CD4-positive, CD25-positive, alpha-beta regulatory T cell (primary cell): Measurements from ENCODE around the gene CDC42BPG. TPM values are rescaled to one million over a fixed set of nuclear protein-coding genes. Genes with fewer than 3 reads are reported as not detected.

Experiments
- ATAC-seq, 2 donors: fragments of 150-1000 bp; cut with Tn5 transposase; one replicate each; pipeline ENCODE4 v1.10.0; 2021; ENCODE audit warnings: low read depth in 2 of 2, moderate number of reproducible peaks in 2 of 2, moderate library complexity in 1 of 2
- DNase-seq, 3 donors: peaks; one replicate each; pipeline versions ENCODE4 v3.0.0 to v3.0.0-alpha.2; 2012 to 2022; ENCODE audit warnings: mixed read lengths in 1 of 3
- H3K27ac ChIP-seq: one replicate; pipeline ENCODE4 v1.7.0; 2013; ENCODE audit warnings: mild to moderate bottlenecking, low read length; ENCODE audit not compliant: insufficient read depth, poor library complexity, severe bottlenecking
- H3K27me3 ChIP-seq: one replicate; pipeline ENCODE4 v1.7.0; 2013; ENCODE audit warnings: low read length; ENCODE audit not compliant: control insufficient read depth, insufficient read depth
- H3K36me3 ChIP-seq: one replicate; pipeline ENCODE4 v1.7.0; 2013; ENCODE audit warnings: mild to moderate bottlenecking, low read length, moderate library complexity; ENCODE audit not compliant: control insufficient read depth, insufficient read depth
- H3K4me1 ChIP-seq: 2 replicates; pipeline ENCODE4 v1.7.0; 2013; ENCODE audit warnings: mild to moderate bottlenecking, low read length; ENCODE audit not compliant: insufficient read depth, control insufficient read depth, poor library complexity, severe bottlenecking
- H3K4me3 ChIP-seq: one replicate; pipeline ENCODE4 v1.7.0; 2013; ENCODE audit warnings: low read depth, mild to moderate bottlenecking, low read length, moderate library complexity
- H3K9me3 ChIP-seq, 2 experiments: 1 replicate in 1 of 2; 2 replicates in 1 of 2; pipeline ENCODE4 v1.7.0; 2013; ENCODE audit warnings: low read length in 2 of 2, mild to moderate bottlenecking in 1 of 2, moderate library complexity in 1 of 2; ENCODE audit not compliant: control insufficient read depth in 2 of 2
- H3K27ac Mint-ChIP-seq, 3 donors: one replicate each; pipeline ENCODE4 v1.8.0; 2020 to 2022; ENCODE audit warnings: mild to moderate bottlenecking in 3 of 3, mixed read lengths in 3 of 3, moderate library complexity in 2 of 3
- H3K27me3 Mint-ChIP-seq: one replicate; pipeline ENCODE4 v1.8.0; 2022; ENCODE audit warnings: mild to moderate bottlenecking, mixed read lengths
- H3K36me3 Mint-ChIP-seq: one replicate; pipeline ENCODE4 v1.8.0; 2020; ENCODE audit warnings: mixed read lengths
- H3K4me1 Mint-ChIP-seq, 4 donors: one replicate each; pipeline ENCODE4 v1.8.0; 2020 to 2022; ENCODE audit warnings: mixed read lengths in 4 of 4, mild to moderate bottlenecking in 1 of 4
- H3K4me3 Mint-ChIP-seq, 4 donors: one replicate each; pipeline ENCODE4 v1.8.0; 2020 to 2022; ENCODE audit warnings: mild to moderate bottlenecking in 4 of 4, mixed read lengths in 4 of 4, moderate library complexity in 3 of 4
- H3K9me3 Mint-ChIP-seq, 7 donors: one replicate each; pipeline ENCODE4 v1.8.0; 2020 to 2022; ENCODE audit warnings: mixed read lengths in 7 of 7, mild to moderate bottlenecking in 3 of 7, moderate library complexity in 2 of 7
- polyA plus RNA-seq, 4 donors: library from polyadenylated mRNA; unstranded; fragments of 300-500 nt; fragmentation: Illumina TruSeq; gene quantifications; one replicate each; pipeline ENCODE4 v1.2.3, GENCODE V29; 2021
- total RNA-seq: library from RNA; stranded (reverse); gene quantifications from one replicate; pipeline ENCODE4 v1.2.3, GENCODE V29; 2022

Gene CDC42BPG
- total and polyA plus RNA-seq, 5 donors from 2014 or later, result 0.11 to 11.6 (median 0.13) TPM; not detected in 2

DNA sequence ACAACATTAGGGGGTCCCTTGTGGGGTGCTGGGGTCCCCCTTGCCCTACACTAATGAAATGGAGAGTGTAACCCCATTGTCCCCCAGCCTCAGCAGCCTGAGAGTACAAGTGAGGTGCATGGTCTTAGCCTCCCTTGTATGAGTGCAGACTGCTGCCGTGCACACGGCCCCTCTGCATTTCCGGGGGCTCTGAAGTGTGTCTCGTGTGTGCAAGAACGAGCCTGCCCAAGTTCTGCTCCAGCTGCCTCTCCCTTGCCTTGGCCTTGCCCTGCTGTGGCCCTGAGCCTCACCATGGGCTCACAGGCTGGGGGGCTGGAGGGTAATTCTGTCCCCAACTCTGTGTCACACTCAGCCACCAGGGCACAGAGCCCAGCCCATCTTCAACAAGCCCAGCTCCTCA lies 39.1 kb upstream of the CDC42BPG start:
- peaks cover 12 to 58% (median 45%) of the 10 kb centered on the region in 4 donors for H3K4me1 Mint-ChIP-seq
- DNase-seq, result no peak

DNA sequence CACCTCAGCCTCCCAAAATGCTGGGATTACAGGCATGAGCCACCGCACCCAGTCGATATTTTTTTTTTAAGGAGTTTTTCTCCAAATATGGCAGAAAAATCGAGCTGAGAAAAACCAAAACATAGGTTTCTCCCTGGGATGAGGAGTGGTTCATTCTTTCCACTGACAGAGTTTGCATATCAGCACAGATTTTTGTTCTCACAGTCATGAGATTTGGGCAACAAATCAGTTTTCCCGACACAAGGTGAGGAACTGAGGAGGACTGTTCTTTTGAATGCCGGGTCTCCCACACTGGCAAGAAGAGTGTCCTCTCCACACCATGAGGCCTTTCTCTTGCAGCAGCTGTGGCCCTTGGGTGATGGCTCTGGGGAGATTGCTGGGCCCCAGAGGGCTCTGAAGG lies 37.8 kb upstream of the CDC42BPG start:
- H3K4me1 ChIP-seq, result peaks cover 38% of the 10 kb centered on the region
- H3K9me3 ChIP-seq, result no peaks in the 10 kb centered on the region
- no peaks in the 10 kb centered on the region for H3K27me3 ChIP-seq
- DNase-seq, result no peak
- H3K9me3 Mint-ChIP-seq, result peaks cover 0 to 3% (median 0%) of the 10 kb centered on the region in 7 donors
- peaks cover 4% of the 10 kb centered on the region for H3K36me3 Mint-ChIP-seq
- no peak overlapping the region for H3K4me3 Mint-ChIP-seq
- no peak overlapping the region for H3K27ac ChIP-seq
- H3K4me3 ChIP-seq, result no peak overlapping the region
- H3K27me3 Mint-ChIP-seq, result no peaks in the 10 kb centered on the region
- no peak for ATAC-seq
- H3K36me3 ChIP-seq, result no peaks in the 10 kb centered on the region
- peaks cover 8 to 49% (median 36%) of the 10 kb centered on the region in 4 donors for H3K4me1 Mint-ChIP-seq
- H3K27ac Mint-ChIP-seq, result no peak overlapping the region

More for the DNA sequence above, 39.1 kb upstream of the CDC42BPG start:
- ATAC-seq, result no peak
- H3K27ac ChIP-seq, result no peak overlapping the region
- H3K27me3 ChIP-seq, result no peaks in the 10 kb centered on the region
- Mint-ChIP-seq H3K27me3 (no peaks in the 10 kb centered on the region), H3K27ac (no peak overlapping the region), H3K36me3 (no peaks in the 10 kb centered on the region), H3K4me3 (no peak overlapping the region), H3K9me3 (no peaks in the 10 kb centered on the region)
- peaks cover 44% of the 10 kb centered on the region for H3K4me1 ChIP-seq
- H3K4me3 ChIP-seq, result no peak overlapping the region
- H3K36me3 ChIP-seq, result no peaks in the 10 kb centered on the region
- no peaks in the 10 kb centered on the region for H3K9me3 ChIP-seq

DNA sequence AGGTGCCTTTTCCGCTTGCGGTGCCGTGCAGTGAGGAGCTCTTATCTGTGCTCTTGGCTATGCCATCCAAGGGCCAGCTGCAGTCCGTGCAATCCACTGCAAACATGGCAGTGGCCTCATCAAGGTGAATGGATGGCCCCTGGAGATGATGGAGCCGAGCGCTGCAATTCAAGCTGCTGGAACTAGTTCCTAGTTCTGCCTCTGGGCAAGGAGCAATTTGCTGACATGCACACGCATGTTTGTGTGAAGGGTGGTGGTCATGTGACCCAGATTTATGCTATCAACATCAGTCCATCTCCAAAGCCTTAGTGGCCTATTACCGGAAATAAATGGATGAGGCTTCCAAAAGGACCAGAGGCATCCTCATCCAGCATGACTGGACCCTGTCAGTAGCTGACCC lies 37.0 kb upstream of the CDC42BPG start:
- Mint-ChIP-seq H3K27ac (peak overlapping the region; percentile 71 to 96 (median 92)), H3K9me3 (peaks cover 0 to 3% (median 0%) of the 10 kb centered on the region in 7 donors), H3K27me3 (no peaks in the 10 kb centered on the region), H3K36me3 (peaks cover 11% of the 10 kb centered on the region), H3K4me3 (peak overlapping the region in 2 of 4 donors; percentile 68 to 100), H3K4me1 (peaks cover 7 to 49% (median 37%) of the 10 kb centered on the region in 4 donors)
- no peaks in the 10 kb centered on the region for H3K9me3 ChIP-seq
- ATAC-seq (no peak), DNase-seq (no peak)
- H3K36me3 ChIP-seq, result peaks cover 4% of the 10 kb centered on the region
- no peak overlapping the region for H3K27ac ChIP-seq
- H3K27me3 ChIP-seq, result no peaks in the 10 kb centered on the region
- H3K4me3 ChIP-seq, result no peak overlapping the region
- peaks cover 45% of the 10 kb centered on the region for H3K4me1 ChIP-seq

GRCh38 chr11:64880240-64881001 lies 36.0 kb upstream of the CDC42BPG start:
- Histone ChIP-seq H3K9me3 (no peaks in the 10 kb centered on the region), H3K36me3 (peaks cover 6% of the 10 kb centered on the region), H3K27me3 (no peaks in the 10 kb centered on the region), H3K4me3 (peak overlapping the region; percentile 71), H3K4me1 (peaks cover 51% of the 10 kb centered on the region), H3K27ac (peak overlapping the region; percentile 87)
- DNase-seq (peak in 2 of 3 donors; percentile 55 to 78), ATAC-seq (no peak)
- H3K4me3 Mint-ChIP-seq, result peak overlapping the region; percentile 68 to 100 (median 98)
- no peaks in the 10 kb centered on the region for H3K27me3 Mint-ChIP-seq
- H3K27ac Mint-ChIP-seq, result peak overlapping the region; percentile 92 to 96 (median 95)
- H3K9me3 Mint-ChIP-seq, result peaks cover 0 to 3% (median 0%) of the 10 kb centered on the region in 7 donors
- peaks cover 0 to 50% (median 33%) of the 10 kb centered on the region in 4 donors for H3K4me1 Mint-ChIP-seq
- peaks cover 22% of the 10 kb centered on the region for H3K36me3 Mint-ChIP-seq

GRCh38 chr11:64879244-64879900 lies 34.9 kb upstream of the CDC42BPG start:
- peak overlapping the region; percentile 92 to 96 (median 95) for H3K27ac Mint-ChIP-seq
- Histone ChIP-seq H3K4me1 (peaks cover 60% of the 10 kb centered on the region), H3K27me3 (no peaks in the 10 kb centered on the region), H3K9me3 (no peaks in the 10 kb centered on the region), H3K36me3 (peaks cover 14% of the 10 kb centered on the region), H3K4me3 (peak overlapping the region; percentile 60), H3K27ac (peak overlapping the region; percentile 87)
- H3K9me3 Mint-ChIP-seq, result peaks cover 0 to 3% (median 0%) of the 10 kb centered on the region in 7 donors
- H3K36me3 Mint-ChIP-seq, result peaks cover 30% of the 10 kb centered on the region
- DNase-seq (no peak), ATAC-seq (no peak)
- peaks cover 0 to 57% (median 34%) of the 10 kb centered on the region in 4 donors for H3K4me1 Mint-ChIP-seq
- no peaks in the 10 kb centered on the region for H3K27me3 Mint-ChIP-seq
- peak overlapping the region; percentile 96 to 100 (median 100) for H3K4me3 Mint-ChIP-seq

- H3K9me3 Mint-ChIP-seq, result peaks cover 0 to 3% (median 0%) of the 10 kb centered on the region in 7 donors
- H3K27me3 Mint-ChIP-seq, result no peaks in the 10 kb centered on the region
- H3K36me3 ChIP-seq, result peaks cover 16% of the 10 kb centered on the region
- DNase-seq, result peak; percentile 99 to 100 (median 100)
- H3K4me3 Mint-ChIP-seq, result peak within 1 kb of the TSS; percentile 96 to 100 (median 100)
- H3K4me1 ChIP-seq, result peaks cover 62% of the 10 kb centered on the region
- H3K4me1 Mint-ChIP-seq, result peaks cover 0 to 56% (median 37%) of the 10 kb centered on the region in 4 donors
- ATAC-seq, result peak; percentile 82 to 84
- H3K36me3 Mint-ChIP-seq, result peaks cover 33% of the 10 kb centered on the region
- H3K27ac Mint-ChIP-seq, result peak within 1 kb of the TSS; percentile 92 to 98 (median 96)
- peak within 1 kb of the TSS; percentile 87 for H3K27ac ChIP-seq
- H3K27me3 ChIP-seq, result no peaks in the 10 kb centered on the region
- peak within 1 kb of the TSS; percentile 94 for H3K4me3 ChIP-seq
- no peaks in the 10 kb centered on the region for H3K9me3 ChIP-seq
These were observed 34.2 kb upstream of the CDC42BPG start, which contains the start of gene EHD1 for GRCh38 chr11:64878494-64879243. Gene EHD1 (minus strand): TSS chr11:64878621. CDS start chr11:64878464, 157 bp downstream.

GRCh38 chr11:64878223-64878493 lies 33.7 kb upstream of the CDC42BPG start:
- Histone ChIP-seq H3K36me3 (peaks cover 21% of the 10 kb centered on the region), H3K27me3 (no peaks in the 10 kb centered on the region), H3K4me1 (peaks cover 67% of the 10 kb centered on the region), H3K27ac (peak overlapping the region; percentile 78), H3K9me3 (no peaks in the 10 kb centered on the region), H3K4me3 (peak overlapping the region; percentile 94)
- Mint-ChIP-seq H3K4me1 (peaks cover 0 to 60% (median 38%) of the 10 kb centered on the region in 4 donors), H3K4me3 (peak overlapping the region; percentile 96 to 100 (median 100)), H3K27me3 (no peaks in the 10 kb centered on the region), H3K9me3 (peaks cover 0 to 3% (median 0%) of the 10 kb centered on the region in 7 donors), H3K27ac (peak overlapping the region; percentile 91 to 98 (median 96)), H3K36me3 (peaks cover 36% of the 10 kb centered on the region)
- peak; percentile 9 to 19 for ATAC-seq
- DNase-seq, result no peak
